ENCODE measurements around the gene INHBB.

INHBB gene

GRCh38 chr2:120357768-120358167 lies 11.8 kb downstream of the INHBB start:
- Histone ChIP-seq H3K9me2 (replicated peaks; ENCODE audit: insufficient read depth, low read length) (no peaks in the 10 kb centered on the region), H3K27ac (ENCODE audit: low read depth, low read length) (no peak overlapping the region), H3K36me3 (ENCODE audit: low read length) (no peaks in the 10 kb centered on the region), H3K4me2 (ENCODE audit: low read depth, low read length, poor library complexity, severe bottlenecking) (no peak overlapping the region), H3K9ac (ENCODE audit: low read length) (no peak overlapping the region), H4K20me1 (ENCODE audit: low read depth, low read length) (no peaks in the 10 kb centered on the region), H3F3A (ENCODE audit: insufficient read depth) (no peaks in the 10 kb centered on the region), H3K9me3 (ENCODE audit: insufficient read depth, low read length) (no peaks in the 10 kb centered on the region), H3K27me3 (ENCODE audit: low read length) (no peaks in the 10 kb centered on the region; the same call in 1 of the 2 replicates), H2AFZ (ENCODE audit: low read depth, low read length, severe bottlenecking) (no peak overlapping the region), H3K4me3 (ENCODE audit: insufficient read depth, low read length, poor library complexity, severe bottlenecking) (no peak overlapping the region), H3K79me2 (ENCODE audit: insufficient read depth, low read length) (no peaks in the 10 kb centered on the region)
- no peak for TF ChIP-seq EZH2phosphoT487 (conservative IDR thresholded peaks at IDR 0.05; ENCODE audit: low read length)
- TF ChIP-seq CTCF (IDR thresholded peaks at IDR 0.05; ENCODE audit: insufficient read depth, low read length, poor library complexity, severe bottlenecking), result no peak

DNA sequence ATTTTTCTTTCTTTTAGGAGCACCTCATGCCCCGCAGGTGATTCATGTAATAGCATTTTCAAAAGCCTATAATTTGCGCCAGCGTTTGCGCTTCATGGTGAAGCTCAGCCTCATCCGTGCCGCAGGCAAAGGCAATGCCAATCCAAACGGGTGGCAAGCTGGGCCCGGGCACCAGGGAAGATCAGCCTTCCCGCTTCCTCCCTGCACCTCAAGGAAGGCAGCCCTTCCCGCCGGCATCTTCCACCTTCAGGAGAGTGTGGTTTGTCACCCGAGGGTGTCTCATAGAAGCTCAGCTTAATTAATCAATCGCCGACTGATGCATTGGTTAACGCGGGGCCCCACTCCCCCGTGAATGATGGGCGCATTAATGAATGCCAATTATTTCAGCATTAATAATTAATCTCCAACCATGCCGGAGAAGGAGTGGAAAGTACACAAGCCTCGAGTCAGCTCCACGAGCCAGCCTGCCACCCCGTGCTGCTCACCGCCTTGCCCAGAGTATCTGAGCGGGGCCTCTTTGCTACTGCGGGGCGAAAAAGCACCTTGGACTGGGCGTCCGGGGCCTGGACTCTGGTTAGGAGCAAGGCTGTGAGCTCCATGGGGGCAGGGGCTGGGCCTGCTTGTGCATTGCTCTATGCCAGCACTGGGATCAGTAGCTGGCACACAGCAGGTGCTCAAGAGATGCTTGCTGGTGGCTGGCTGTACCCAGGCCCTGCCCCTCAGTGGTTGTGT lies 13.0 kb downstream of the INHBB start:
- Histone ChIP-seq H3K36me3 (ENCODE audit: low read length) (no peaks in the 10 kb centered on the region), H3K4me2 (ENCODE audit: low read depth, low read length, poor library complexity, severe bottlenecking) (no peak overlapping the region), H3K27me3 (ENCODE audit: low read length) (no peaks in the 10 kb centered on the region; the same call in 1 of the 2 replicates), H2AFZ (ENCODE audit: low read depth, low read length, severe bottlenecking) (no peak overlapping the region), H3K9ac (ENCODE audit: low read length) (no peak overlapping the region), H3K9me3 (ENCODE audit: insufficient read depth, low read length) (no peaks in the 10 kb centered on the region), H3K4me3 (ENCODE audit: insufficient read depth, low read length, poor library complexity, severe bottlenecking) (no peak overlapping the region), H3F3A (ENCODE audit: insufficient read depth) (no peaks in the 10 kb centered on the region), H3K27ac (ENCODE audit: low read depth, low read length) (no peak overlapping the region), H3K79me2 (ENCODE audit: insufficient read depth, low read length) (no peaks in the 10 kb centered on the region), H3K9me2 (replicated peaks; ENCODE audit: insufficient read depth, low read length) (no peaks in the 10 kb centered on the region), H4K20me1 (ENCODE audit: low read depth, low read length) (no peaks in the 10 kb centered on the region)
- TF ChIP-seq EZH2phosphoT487 (conservative IDR thresholded peaks at IDR 0.05; ENCODE audit: low read length) (no peak), CTCF (IDR thresholded peaks at IDR 0.05; ENCODE audit: insufficient read depth, low read length, poor library complexity, severe bottlenecking) (no peak)

DNA sequence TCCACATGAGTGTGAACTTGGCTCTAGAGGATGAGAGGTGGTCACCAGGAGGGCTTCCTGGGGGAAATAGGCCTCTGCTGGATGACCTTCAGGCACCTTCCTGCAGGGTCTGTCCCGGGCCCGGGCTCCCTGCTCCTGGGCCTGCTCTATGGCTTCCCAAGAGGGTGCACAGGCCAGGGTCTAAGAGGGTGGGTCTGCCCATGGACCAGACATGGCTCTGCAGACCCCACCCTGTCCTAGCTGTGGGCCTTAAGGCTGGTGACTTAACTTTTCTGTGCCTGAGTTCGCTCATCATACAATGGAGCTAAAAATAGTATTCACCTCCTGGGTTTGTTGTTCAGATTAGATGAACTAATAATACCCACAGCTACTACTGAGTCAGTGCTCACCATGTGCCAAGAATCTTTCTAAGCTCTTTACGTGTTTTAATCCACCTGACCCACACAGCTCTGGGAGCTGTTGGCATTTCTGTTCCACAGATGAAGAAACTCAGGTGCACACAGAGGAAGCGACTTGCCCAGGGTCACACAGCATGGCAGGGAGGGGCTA lies 14.4 kb downstream of the INHBB start:
- no peaks in the 10 kb centered on the region for H3K9me2 ChIP-seq (replicated peaks; ENCODE audit: insufficient read depth, low read length)
- H3K79me2 ChIP-seq (ENCODE audit: insufficient read depth, low read length), result no peaks in the 10 kb centered on the region
- no peaks in the 10 kb centered on the region for H3K27me3 ChIP-seq (ENCODE audit: low read length)
- no peak overlapping the region for H3K9ac ChIP-seq (ENCODE audit: low read length)
- no peak overlapping the region for H3K27ac ChIP-seq (ENCODE audit: low read depth, low read length)
- H3K4me3 ChIP-seq (ENCODE audit: insufficient read depth, low read length, poor library complexity, severe bottlenecking), result no peak overlapping the region
- no peak overlapping the region for H2AFZ ChIP-seq (ENCODE audit: low read depth, low read length, severe bottlenecking)
- H3F3A ChIP-seq (ENCODE audit: insufficient read depth), result no peaks in the 10 kb centered on the region
- no peaks in the 10 kb centered on the region for H3K9me3 ChIP-seq (ENCODE audit: insufficient read depth, low read length)
- no peaks in the 10 kb centered on the region for H3K36me3 ChIP-seq (ENCODE audit: low read length)
- TF ChIP-seq EZH2phosphoT487 (conservative IDR thresholded peaks at IDR 0.05; ENCODE audit: low read length), result no peak
- no peak for TF ChIP-seq CTCF (IDR thresholded peaks at IDR 0.05; ENCODE audit: insufficient read depth, low read length, poor library complexity, severe bottlenecking)
- no peaks in the 10 kb centered on the region for H4K20me1 ChIP-seq (ENCODE audit: low read depth, low read length)
- H3K4me2 ChIP-seq (ENCODE audit: low read depth, low read length, poor library complexity, severe bottlenecking), result no peak overlapping the region

Measured in SU-DHL-6 (cell line).